HCT116 (cell line): ENCODE results near the gene INAVA.

Experiments used
- CEBPB ChIP-seq: IDR thresholded peaks from 2 replicates; pipeline ENCODE4 v1.6.1; 2012; ENCODE audit warnings: low read depth
- CTCF ChIP-seq, 3 experiments: fragments of 200-600 bp in 1 of 3; sonication (generic) in 1 of 3; IDR thresholded peaks in 2 of 3; conservative IDR thresholded peaks in 1 of 3; 2 replicates each; pipeline ENCODE4 v1.5.1; 2012 to 2017; ENCODE audit warnings: low read depth in 2 of 3, low read length in 2 of 3, antibody characterized with exemption in 1 of 3, borderline replicate concordance in 1 of 3, control low read depth in 1 of 3, mild to moderate bottlenecking in 1 of 3, mixed read lengths in 1 of 3, mixed run types in 1 of 3, moderate library complexity in 1 of 3; ENCODE audit not compliant: insufficient read depth in 1 of 3
- ELF1 ChIP-seq: IDR thresholded peaks from 2 replicates; pipeline ENCODE4 v1.6.1; 2012; ENCODE audit warnings: low read depth, borderline replicate concordance
- EZH2 ChIP-seq: fragments of 200-600 bp; sonication (generic); IDR thresholded peaks from 2 replicates; pipeline ENCODE4 v1.6.1; 2017; ENCODE audit warnings: antibody characterized with exemption, mixed run types
- EZH2phosphoT487 ChIP-seq: fragments of 200-600 bp; IDR thresholded peaks from 2 replicates; pipeline ENCODE4 v1.6.1; 2018; ENCODE audit warnings: antibody characterized with exemption, borderline replicate concordance
- POLR2A ChIP-seq: IDR thresholded peaks from 2 replicates; pipeline ENCODE4 v1.7.0; 2011; ENCODE audit warnings: borderline replicate concordance; ENCODE audit not compliant: insufficient read depth, insufficient read length; ENCODE audit errors: extremely low read depth
- POLR2AphosphoS5 ChIP-seq: IDR thresholded peaks from 2 replicates; pipeline ENCODE4 v1.6.1; 2011; ENCODE audit warnings: mild to moderate bottlenecking, low read depth, low read length, moderate library complexity
- RAD21 ChIP-seq: IDR thresholded peaks from 2 replicates; pipeline ENCODE4 v1.6.1; 2012; ENCODE audit warnings: low read depth, mild to moderate bottlenecking
- SIN3A ChIP-seq: IDR thresholded peaks from 2 replicates; pipeline ENCODE4 v1.6.1; 2012; ENCODE audit warnings: low read depth
- SRF ChIP-seq: IDR thresholded peaks from 2 replicates; pipeline ENCODE4 v1.6.1; 2012; ENCODE audit warnings: low read depth
- TCF7L2 ChIP-seq: IDR thresholded peaks from 2 replicates; pipeline ENCODE4 v1.7.0; 2011; ENCODE audit warnings: borderline replicate concordance, inconsistent platforms; ENCODE audit not compliant: insufficient read depth, insufficient read length; ENCODE audit errors: extremely low read depth
- YY1 ChIP-seq: IDR thresholded peaks from 2 replicates; pipeline ENCODE4 v1.6.1; 2011; ENCODE audit warnings: low read length, low read depth, moderate library complexity, mild to moderate bottlenecking; ENCODE audit not compliant: insufficient replicate concordance; ENCODE audit errors: extremely low read depth
- ZNF274 ChIP-seq: fragments of 200-500 bp; sonication (Bioruptor generic); IDR thresholded peaks from 2 replicates; pipeline ENCODE4 v1.6.1; 2014; ENCODE audit warnings: mild to moderate bottlenecking, low read depth, low read length, inconsistent platforms
- TF ChIP-seq, protein P1 (sequence below): IDR thresholded peaks from 2 replicates; pipeline ENCODE4 v1.6.1; 2012

GRCh38 chr1:200958597-200958996 lies 63.9 kb downstream of the INAVA start:
- TF ChIP-seq POLR2A (no peak), SIN3A (no peak), RAD21 (no peak), CTCF (IDR thresholded peaks at IDR 0.05 in 2 of 3, conservative IDR thresholded peaks at IDR 0.05 in 1 of 3; ENCODE audit: borderline replicate concordance in 1 of 3, insufficient read depth in 1 of 3, low read depth in 2 of 3, low read length in 2 of 3) (no peak), EZH2 (no peak), TCF7L2 (no peak), SRF (no peak), POLR2AphosphoS5 (no peak), YY1 (no peak), EZH2phosphoT487 (no peak), ELF1 (no peak), ZNF274 (no peak), CEBPB (no peak)
- TF ChIP-seq, protein P1, sequence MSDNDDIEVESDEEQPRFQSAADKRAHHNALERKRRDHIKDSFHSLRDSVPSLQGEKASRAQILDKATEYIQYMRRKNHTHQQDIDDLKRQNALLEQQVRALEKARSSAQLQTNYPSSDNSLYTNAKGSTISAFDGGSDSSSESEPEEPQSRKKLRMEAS: no peak
